GM18909 (cell line): ENCODE measurements around the gene RSBN1.
"Not testable (repeated sequence)": the region's sequence is repeated elsewhere in the genome, so short reads cannot be mapped to it uniquely, and the experiment has no call there.

Experiments used
- ATAC-seq: cut with Tn5 transposase; IDR thresholded peaks from one replicate; pipeline ENCODE4 v1.9.1; 2021; ENCODE audit warnings: mild to moderate bottlenecking; ENCODE audit not compliant: unreplicated experiment, poor library complexity

The RSBN1 gene

DNA sequence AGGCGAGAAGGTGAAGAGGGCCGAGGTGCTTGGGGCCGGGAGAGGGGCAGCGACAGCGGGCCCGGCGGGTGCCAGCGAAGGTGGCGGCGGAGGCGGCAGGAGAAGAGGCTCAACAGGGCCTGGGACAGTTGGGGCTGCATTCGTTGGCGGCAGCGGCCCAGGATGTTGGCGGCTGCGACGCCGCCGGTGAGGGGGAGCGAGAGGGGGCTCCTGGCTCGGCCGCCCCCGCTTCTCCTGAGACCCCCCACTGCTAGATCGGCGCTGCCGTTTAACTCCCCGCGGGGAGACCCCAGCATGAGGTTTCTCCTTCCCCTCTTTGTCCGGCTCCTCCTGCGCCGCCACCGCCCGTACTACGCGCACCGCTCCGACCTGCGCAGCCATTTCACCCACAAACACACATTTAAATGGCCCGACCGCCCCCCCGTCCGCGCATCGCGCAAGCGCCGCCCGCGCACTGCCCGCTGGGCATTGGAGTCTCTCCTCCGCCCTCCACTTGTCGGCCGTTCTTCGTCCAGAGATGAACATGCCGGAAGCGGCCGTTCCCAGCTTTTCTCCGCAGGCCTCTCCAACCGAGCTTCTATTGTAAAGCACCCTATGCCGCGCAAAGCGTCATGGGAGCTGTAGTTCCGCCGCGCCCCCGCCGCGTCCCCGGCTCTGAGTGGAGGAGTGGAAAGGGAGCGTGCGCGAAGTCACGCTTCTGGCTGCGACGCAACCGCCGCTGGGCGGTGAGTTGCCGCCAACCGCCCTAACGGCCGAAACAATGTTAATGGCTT, at the start of gene RSBN1:
Gene RSBN1, minus strand, starts transcription at position 589 of the 773 bp plus-strand sequence. Its CDS starts 64 bp downstream, at position 525.
- ATAC-seq, result peak; percentile 91

DNA sequence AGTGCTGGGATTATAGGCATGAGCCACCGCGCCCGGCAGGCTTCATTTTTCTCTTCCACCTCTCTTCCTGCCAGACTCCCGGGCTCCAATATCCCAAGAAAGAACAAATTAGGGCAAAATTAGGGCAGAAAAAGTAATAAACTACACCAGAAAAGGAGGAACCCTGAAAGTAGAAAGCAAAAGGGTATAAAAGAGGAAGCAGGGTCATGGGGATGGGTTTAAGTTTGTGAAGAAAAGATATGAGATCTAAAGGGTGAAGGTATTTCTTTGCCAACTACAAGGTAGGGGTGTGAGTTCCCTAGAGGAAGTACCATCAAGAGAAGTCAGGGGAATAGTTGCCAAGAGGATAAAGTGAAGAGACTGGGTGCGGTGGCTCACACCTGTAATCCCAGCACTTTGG, 49.4 kb upstream of the RSBN1 start:
- ATAC-seq, result no peak

- ATAC-seq, result no peak
Measured at GRCh38 chr1:113860891-113861290, 48.6 kb upstream of the RSBN1 start.

DNA sequence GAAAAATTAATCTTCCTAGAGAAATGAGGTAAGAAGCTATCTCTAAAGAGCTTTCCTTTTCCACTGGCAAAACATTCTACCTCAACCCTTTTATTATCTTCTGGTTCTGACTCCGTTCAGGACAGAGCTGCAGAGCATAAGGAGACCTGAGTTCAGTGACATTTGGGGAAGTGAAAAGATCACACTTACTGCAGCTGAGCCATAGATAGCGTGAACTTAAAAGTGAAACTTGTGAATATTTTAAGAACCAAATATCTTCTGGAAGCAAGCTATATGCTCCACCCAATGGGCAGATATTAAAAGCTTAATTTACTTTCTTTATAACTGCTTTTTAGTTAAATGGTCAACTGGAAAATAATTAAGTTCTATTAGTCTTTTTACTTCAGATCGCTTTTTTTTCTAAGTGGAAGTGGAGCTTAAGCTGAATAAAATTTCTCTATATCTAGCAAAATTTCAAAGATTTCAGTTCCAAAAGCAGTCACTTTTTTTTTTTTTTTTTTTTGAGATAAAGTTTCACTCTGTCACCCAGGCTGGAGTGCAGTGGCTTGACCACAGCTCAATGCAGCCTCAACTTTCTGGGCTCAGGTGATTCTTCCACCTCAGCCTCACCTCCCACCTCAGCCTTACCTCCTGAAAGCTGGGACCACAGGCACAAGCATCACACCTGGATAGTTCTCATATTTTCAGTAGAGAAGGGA, 47.4 kb upstream of the RSBN1 start:
- ATAC-seq, result peak; percentile 90

DNA sequence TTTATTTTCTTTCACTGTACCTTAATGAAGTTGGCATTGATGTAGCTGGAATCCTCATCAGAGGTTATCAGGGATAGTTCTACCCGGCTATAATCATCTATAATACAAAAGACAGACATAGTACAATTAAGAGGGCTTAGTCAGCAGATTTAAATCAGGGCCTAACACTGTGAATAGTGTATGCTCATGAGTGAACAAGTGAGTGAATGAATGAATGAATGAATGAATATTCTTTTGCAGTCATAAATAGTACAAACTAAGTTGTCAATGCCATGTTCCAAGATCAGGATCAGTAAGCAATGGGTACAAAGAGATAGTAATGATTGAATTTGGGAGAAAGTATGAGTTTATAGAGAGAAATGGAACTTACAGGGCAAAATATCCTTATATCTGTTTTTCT, 46.7 kb upstream of the RSBN1 start:
- no peak for ATAC-seq

GRCh38 chr1:113858418-113858817, 46.1 kb upstream of the RSBN1 start:
- peak; percentile 41 for ATAC-seq

- no peak for ATAC-seq
Measured at GRCh38 chr1:113857776-113858175, 45.5 kb upstream of the RSBN1 start.

GRCh38 chr1:113856401-113856790, 44.1 kb upstream of the RSBN1 start:
- ATAC-seq, result no peak

- ATAC-seq, result no peak
Measured at GRCh38 chr1:113855630-113856400, 43.5 kb upstream of the RSBN1 start.

GRCh38 chr1:113854234-113854633, 42.0 kb upstream of the RSBN1 start:
- no peak for ATAC-seq

GRCh38 chr1:113852694-113853093, 40.4 kb upstream of the RSBN1 start:
- ATAC-seq, result not testable (repeated sequence)

GRCh38 chr1:113850127-113850796, 38.0 kb upstream of the RSBN1 start:
- no peak for ATAC-seq

DNA sequence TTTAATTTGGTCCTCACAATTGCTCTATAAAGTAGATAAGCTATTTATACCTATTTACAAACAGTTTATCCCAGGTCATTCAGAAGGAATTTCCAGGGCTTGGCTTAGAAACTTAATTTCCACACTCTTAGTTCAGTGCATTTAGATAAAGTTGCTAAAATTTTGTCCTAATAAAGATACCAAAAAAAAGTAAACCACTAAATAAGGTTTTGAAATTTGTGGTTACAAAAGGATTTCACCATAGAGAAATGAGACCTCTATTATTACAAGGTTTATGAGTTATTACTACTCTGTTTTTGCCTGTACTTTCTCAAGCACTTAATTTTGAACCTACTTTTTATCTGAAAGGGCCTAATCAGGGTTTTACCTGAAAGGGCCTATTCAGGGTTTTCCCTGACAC, 36.8 kb upstream of the RSBN1 start:
- ATAC-seq, result no peak

DNA sequence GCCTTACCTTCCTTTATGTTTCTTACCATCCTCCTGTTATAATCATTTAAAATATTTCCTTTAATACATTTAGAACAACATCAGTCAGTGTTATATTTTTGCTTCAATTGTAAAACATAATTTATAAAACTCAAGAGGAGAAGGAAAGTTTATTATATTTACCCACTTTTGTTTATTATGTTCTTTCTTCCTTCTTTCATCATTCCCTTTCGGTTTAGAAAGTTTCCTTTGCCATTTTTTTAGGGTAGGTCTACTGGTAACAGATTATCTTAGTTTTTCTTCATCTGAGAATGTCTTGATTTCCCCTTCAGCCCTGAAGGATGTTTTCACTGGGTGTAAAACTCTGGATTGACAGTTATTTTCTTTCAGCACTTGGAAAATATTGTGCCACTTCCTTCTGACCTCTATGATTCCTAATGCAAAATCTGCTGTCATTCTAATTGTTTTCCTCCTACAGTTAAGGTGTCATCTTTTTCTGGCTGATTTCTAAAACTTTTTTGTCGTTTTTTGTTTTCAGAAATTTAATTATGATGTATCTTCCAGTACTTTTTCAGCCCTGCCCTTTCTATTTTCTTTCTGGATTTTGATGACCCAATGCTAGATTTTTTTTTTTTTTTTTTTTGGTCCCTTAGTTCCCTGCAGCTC, 34.2 kb upstream of the RSBN1 start:
- no peak for ATAC-seq

DNA sequence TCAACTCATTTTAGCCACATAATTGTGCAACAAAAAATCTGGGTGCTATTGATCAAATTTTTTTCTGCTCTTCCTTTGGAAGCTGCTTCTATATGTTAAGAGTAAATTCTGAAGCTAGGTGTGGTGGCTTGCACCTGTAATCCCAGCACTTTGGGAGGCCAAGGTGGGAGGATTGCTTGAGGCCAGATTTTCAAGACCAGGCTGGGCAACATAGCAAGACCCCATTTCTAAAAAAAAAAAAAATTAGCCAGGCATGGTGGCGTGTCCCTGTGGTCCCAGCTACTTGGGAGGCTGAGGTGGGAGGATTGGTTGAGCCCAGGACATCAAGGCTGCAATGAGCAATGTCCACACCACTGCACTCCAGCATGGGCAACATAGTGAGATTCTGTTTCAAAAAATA, 24.3 kb upstream of the RSBN1 start:
- no peak for ATAC-seq

DNA sequence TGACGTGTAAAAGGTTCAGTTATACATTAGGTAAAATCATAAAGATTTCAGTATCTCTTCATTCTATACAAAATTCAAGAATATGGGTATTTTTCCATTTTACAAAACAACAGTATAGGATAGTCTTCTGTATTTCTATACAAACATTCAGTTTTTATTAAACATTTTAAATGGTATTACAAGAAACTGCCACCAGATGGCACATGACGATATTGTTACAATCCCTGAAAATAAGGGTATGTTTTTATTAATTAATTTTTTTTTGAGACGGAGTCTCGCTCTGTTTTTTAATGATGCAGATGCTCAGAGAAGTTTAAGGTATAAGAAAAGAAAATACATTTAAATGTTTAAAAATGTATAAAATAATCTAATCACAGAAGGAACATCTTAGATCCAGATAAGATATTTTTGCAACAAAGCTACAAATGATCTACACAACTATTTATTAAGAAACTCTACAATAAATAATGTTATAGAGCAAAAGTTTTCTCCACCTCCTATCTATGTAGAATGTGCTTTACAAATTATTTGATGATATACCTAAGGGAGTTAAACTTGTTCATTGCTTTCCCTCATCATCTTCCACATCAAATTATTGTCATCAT, 23.5 kb upstream of the RSBN1 start:
- no peak for ATAC-seq

- no peak for ATAC-seq
Measured at GRCh38 chr1:113834716-113835115, 22.4 kb upstream of the RSBN1 start.

GRCh38 chr1:113830039-113830438, 17.8 kb upstream of the RSBN1 start:
- ATAC-seq, result no peak

GRCh38 chr1:113821916-113822315, 9.6 kb upstream of the RSBN1 start:
- ATAC-seq, result no peak

GRCh38 chr1:113818578-113818977, 6.3 kb upstream of the RSBN1 start:
- no peak for ATAC-seq
